Measurements from ENCODE around the gene RPL6.
"Not testable (repeated sequence)": the region's sequence is repeated elsewhere in the genome, so short reads cannot be mapped to it uniquely, and the experiment has no call there.

RPL6 gene

GRCh38 chr12:112422531-112422930 lies 13.1 kb upstream of the RPL6 start:
- peak in 34 of 42 donors; percentile 14 to 88 (median 56) for DNase-seq
- intact Hi-C loops (cut with DNase I), result no loop called here

- intact Hi-C loops (cut with DNase I), result no loop called here
Measured at GRCh38 chr12:112421363-112421762, 12.0 kb upstream of the RPL6 start.

DNA sequence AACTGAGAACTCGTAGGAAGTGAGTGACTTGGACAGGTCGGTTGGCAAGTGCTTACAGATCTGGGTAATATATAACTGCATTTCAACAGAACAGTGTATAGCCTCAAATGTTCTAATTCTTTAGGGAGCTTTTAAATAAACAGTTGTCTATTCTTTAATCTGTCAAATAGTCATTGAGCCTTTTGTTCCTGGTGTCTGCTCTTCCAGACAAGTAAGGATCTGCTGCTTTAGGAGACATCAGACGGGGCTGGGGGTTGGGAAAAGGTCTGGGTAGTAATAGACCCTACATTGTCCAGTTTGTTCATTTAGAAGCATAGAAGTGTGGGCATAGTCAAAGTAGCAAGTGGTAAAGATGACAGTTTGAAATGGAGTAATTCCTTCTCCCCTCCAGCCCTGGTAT lies 11.3 kb upstream of the RPL6 start:
- intact Hi-C loops (cut with DNase I), result no loop called here
- no peak for DNase-seq

More at GRCh38 chr12:112421363-112421762, 12.0 kb upstream of the RPL6 start:
- DNase-seq, result no peak

- intact Hi-C loops (cut with DNase I), result no loop called here
- peak in 9 of 42 donors; percentile 11 to 48 (median 32) for DNase-seq
Measured at GRCh38 chr12:112419297-112420133, 10.1 kb upstream of the RPL6 start.

DNA sequence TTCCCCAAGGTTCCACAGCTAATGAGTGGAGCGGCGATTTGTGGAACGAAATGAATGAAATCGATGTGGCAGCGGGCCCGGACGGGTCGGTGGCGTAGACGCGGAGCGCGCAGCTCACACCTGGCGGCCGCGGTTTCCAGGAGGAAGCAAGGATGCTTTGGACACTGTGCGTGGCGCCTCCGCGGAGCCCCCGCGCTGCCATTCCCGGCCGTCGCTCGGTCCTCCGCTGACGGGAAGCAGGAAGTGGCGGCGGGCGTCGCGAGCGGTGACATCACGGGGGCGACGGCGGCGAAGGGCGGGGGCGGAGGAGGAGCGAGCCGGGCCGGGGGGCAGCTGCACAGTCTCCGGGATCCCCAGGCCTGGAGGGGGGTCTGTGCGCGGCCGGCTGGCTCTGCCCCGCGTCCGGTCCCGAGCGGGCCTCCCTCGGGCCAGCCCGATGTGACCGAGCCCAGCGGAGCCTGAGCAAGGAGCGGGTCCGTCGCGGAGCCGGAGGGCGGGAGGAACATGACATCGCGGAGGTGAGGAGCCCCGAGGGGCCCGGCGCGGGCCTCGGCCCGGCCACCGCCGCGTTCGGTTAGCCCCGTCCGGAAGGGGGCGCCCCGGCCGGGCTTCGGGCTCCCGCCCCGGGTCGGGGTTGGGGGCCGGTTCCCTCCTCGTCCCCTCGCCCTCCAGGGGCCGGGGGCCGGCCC lies 9.3 kb upstream of the RPL6 start, which contains the start of gene PTPN11:
Gene PTPN11, plus strand, starts transcription at position 340 of the 689 bp plus-strand sequence. Its CDS starts 165 bp downstream, at position 505.
- intact Hi-C loops (cut with DNase I), result loop anchor here (1.0 kb wide), 1 partner anchor 9 kb away; the partner anchor contains the start of gene RPL6
- DNase-seq, result peak; percentile 65 to 96 (median 91)

DNA sequence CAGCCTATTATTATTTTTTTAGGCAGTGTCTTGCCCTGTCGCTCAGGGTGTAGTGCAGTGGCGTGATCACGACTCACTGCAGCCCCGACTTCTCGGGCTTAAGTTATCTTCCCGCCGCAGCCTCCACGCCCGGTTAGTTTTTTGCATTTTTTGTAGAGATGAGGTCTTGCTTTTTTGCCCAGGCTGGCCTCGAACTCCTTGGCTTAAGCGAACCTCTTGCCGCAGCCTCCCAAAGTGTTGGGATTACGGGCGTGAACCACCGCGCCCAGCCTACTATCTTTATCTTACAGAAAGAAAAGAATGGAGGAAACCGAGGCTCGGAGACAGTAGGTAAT lies 8.8 kb upstream of the RPL6 start:
- intact Hi-C loops (cut with DNase I), result loop anchor here (1.0 kb wide), 1 partner anchor 9 kb away; the partner anchor contains the start of gene RPL6
- DNase-seq, result peak in 6 of 42 donors; percentile 7 to 46 (median 14)

DNA sequence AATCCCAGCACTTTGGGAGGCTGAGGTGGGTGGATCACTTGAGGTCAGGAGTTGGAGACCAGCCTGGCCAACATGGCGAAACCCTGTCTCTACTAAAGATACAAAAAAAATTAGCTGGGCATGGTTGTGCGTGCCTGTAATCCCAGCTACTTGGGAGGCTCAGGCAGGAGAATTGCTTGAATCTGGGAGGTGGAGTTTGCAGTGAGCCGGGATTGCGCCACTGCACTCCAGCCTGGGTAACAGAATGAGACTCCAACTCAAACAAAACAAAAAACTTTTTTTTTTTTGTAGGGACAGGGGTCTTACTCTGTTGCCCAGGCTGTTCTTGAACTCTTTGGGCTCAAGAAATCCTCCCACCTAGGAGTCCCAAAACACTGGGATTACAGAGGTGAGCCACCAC lies 6.1 kb upstream of the RPL6 start:
- DNase-seq; intact Hi-C loops (cut with DNase I): not testable (repeated sequence)

GRCh38 chr12:112413855-112414625 lies 4.6 kb upstream of the RPL6 start:
- intact Hi-C loops (cut with DNase I), result no loop called here
- DNase-seq, result no peak

GRCh38 chr12:112409906-112410244 lies 470 bp upstream of the RPL6 start:
- DNase-seq, result no peak
- intact Hi-C loops (cut with DNase I), result loop anchor here (1.0 kb wide), 1 partner anchor 8 kb away; the partner anchor contains the start of gene PTPN11

DNA sequence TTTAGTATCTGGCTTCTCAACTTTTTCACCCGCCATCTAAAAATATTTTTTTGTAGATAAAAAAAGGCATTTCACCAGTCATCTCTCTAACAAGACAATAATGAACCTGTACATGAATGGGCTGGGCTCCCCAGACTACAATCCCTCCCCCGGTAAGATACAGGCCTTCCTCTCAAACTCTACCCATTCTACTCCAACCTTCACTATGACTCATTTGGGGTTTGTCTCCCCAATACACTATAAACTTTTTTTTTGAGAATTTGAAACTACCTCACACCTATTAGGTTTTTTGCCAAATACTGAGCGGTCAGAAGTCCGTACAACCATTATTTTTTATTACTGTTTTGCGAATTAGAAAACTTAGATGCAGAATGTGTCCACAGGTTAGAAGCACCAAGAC lies 784 bp downstream of the RPL6 start:
- no peak for DNase-seq
- intact Hi-C loops (cut with DNase I), result loop anchor here (1.0 kb wide), 1 partner anchor 10 kb away; the partner anchor contains the start of gene PTPN11

DNA sequence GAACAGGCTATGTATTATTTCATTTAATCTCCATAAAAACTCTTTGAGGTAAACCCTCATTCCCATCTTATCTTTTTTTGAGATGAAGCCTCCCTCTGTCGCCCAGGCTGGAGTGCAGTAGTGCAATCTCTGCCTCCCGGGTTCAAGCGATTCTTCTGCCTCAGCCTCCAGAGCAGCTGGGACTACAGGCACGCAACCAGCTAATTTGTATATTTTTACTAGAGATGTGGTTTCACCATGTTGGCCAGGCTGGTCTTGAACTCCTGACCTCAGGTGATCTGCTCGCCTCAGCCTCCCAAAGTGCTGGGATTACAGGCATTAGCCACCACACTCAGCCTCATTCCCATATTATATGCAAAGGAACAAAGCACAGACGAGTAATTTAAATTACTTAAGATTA lies 1.7 kb downstream of the RPL6 start:
- DNase-seq; intact Hi-C loops (cut with DNase I): not testable (repeated sequence)

DNA sequence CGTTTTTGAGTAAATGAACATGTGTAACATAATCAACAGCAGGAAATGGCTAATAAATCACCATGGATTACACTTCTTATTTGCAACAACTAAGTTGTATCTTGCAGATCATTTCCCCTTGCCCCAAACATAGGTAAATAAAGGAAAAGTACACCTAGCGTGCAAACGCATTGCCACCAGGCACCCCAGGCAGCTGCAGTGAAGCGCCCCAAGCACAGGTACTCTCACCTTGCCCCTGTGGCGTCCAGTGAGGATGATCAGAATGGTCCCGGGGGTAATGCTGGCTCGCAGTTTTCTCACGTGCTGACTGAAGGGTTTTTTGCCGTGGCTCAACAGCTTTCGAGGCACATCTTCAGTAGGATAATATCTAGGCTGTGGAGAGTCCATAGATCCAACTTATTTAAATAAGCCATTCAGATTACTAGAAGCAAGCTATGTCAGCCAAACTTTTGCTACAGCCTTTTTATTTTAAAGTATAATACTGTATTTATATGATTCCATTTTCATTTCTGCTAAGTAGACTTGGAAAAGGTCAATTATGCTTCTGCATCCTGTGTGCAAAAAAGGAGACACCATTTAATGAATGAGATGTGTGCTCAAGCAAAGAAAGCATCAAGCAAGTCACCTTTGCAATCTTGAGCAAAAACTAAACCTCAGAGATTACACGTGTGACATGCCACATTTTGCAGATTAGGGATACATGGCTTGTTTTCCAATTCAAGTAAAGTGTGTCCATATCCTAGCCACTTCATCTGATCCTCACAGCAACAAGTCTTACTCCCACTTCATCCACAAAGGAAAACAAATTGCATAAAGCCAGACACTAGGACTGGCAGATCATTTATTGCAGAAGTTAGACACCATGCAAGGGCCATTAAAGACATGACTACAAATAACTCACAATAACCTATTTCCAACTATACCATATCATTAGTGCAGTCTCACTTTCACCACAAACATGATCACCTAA lies 2.6 kb downstream of the RPL6 start:
- intact Hi-C loops (cut with DNase I), result no loop called here
- DNase-seq, result no peak

DNA sequence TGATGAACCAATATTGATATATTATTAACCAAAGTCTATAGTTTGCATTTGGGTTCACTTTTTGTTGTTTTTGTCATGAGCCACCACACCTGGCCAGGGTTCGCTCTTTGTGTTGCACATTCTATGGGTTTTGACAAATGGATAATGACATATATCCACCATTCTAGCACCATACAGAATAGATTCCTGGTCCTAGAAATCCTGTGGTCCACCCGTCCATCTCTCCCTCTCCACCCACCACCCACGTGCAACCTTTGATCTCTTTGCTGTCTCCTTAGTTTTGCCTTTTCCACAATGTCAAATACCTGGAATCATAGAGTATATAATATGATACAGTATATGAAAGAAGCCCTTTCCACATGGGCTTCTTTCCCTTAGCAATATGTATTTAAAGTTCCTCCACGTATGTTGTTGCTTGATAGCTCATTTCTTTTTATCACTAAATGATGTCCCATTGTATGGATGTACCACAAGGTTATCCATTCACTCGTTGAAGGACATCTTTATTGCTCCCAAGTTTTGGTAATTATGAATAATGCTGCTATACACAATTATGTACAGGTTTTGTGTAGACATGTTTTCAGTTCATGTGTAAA lies 7.4 kb downstream of the RPL6 start:
- intact Hi-C loops (cut with DNase I), result no loop called here
- DNase-seq, result no peak

GRCh38 chr12:112401054-112401453 lies 8.4 kb downstream of the RPL6 start:
- DNase-seq, result no peak
- intact Hi-C loops (cut with DNase I), result no loop called here

- no peak for DNase-seq
- intact Hi-C loops (cut with DNase I), result no loop called here
Measured at GRCh38 chr12:112393328-112393727, 16.1 kb downstream of the RPL6 start.

GRCh38 chr12:112389922-112390654 lies 19.3 kb downstream of the RPL6 start:
- DNase-seq, result not testable (repeated sequence)
- intact Hi-C loops (cut with DNase I), result loop anchor here (10.0 kb wide), 2 partner anchors 205 to 265 kb away; partner anchors contain the start of gene TRAFD1

GRCh38 chr12:112389228-112389627 lies 20.2 kb downstream of the RPL6 start:
- DNase-seq, result no peak
- intact Hi-C loops (cut with DNase I), result loop anchor here (10.0 kb wide), 2 partner anchors 204 to 264 kb away; partner anchors contain the start of gene TRAFD1
